HG03575 (cell line): Measurements from ENCODE around the gene NAPB.

ENCODE experiments used
- ATAC-seq: cut with Tn5 transposase; IDR thresholded peaks from one replicate; pipeline ENCODE4 v1.9.1; 2021; ENCODE audit not compliant: unreplicated experiment, insufficient number of reproducible peaks, low FRiP score; ENCODE audit errors: extremely low read depth

Gene NAPB

DNA sequence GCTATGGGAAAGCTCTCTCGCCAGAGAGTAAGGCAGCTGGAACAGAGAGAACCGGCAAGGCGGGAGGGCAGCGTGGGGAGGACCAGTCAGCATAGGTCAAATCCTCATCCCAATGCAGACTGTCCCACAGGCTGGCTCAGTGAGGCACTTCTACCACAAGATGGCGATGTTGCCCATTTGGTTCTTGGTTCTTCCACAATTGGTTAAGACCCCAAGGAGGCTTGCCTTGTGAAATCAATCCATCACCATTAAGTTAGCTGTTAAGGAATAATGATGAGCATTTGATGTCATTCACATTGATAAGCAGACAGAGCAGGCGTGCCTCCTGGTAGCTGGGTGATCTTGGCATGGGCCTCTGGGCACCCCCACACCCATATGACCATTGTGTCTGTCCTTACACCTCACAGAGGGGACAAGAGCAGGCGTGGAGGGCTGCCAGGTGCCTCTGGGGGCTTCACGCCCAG lies 20.6 kb upstream of the NAPB start:
- ATAC-seq, result no peak

DNA sequence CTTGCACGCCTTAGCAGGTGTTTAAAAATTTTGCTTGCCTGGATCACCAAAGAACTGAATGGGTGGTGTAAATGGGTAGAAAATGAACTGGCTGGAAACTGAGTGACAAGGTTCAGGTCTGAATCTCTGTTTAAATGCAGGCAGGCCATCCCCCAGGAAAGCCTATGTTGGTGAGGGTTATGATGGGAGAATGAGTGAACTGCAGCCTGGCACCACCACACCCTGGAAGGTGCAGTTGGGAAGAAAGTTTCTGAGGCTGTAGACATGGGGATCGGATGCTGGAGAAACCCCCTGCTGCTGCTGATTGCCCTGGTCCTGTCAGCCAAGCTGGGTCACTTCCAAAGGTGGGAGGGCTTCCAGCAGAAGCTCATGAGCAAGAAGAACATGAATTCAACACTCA lies 18.7 kb upstream of the NAPB start:
- no peak for ATAC-seq

DNA sequence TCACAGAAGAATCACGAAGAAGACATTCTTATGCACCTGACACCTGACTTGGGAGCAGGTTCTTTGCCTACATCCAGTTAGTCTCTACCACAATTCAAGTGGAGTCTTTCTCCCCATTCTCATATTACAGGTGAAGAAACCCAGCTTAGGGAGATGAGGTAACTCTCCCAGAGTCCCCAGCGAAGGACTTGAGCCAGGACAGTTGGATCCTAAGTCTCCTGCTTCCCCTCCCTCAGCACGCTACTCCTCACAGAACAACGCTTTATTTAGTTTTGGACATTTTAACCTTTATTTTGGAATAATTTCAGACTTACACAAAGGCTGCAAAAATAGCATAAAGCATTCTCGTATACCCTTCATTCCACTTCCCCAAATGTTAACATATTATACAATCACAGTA lies 17.4 kb upstream of the NAPB start:
- ATAC-seq, result no peak

DNA sequence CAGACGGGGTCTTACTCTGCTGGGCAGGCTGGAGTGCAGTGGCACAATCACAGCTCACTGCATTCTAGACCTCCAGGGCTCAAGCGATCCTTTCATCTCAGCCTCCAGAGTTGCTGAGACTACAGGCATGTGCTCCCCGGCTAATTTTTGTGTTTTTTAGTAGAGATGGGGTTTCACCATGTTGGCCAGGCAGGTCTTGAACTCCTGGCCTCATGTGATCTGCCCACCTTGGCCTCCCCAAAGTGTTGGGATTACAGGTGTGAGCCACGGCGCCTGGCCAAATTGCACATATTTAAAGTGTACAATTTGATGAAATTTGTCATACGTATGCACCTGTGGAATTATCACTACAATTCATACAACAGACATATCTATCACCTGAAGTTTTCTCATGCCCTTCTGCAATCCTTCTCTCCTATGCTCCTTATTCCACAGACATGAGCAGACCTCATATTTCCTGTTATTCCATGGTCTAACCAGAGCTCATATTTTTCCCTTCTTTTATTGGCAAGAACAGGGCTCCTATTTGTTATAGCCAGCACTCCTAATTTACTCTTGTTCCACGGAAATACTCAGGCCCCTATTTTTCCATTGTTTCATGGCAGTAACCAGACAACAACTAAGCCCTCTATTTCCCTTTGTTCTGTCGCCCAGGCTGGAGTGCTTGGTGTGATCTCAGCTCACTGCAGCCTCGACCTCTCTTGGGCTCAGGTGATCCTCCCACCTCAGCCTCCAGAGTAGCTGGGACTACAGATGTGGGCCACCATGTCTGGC lies 16.0 kb upstream of the NAPB start:
- ATAC-seq, result no peak

DNA sequence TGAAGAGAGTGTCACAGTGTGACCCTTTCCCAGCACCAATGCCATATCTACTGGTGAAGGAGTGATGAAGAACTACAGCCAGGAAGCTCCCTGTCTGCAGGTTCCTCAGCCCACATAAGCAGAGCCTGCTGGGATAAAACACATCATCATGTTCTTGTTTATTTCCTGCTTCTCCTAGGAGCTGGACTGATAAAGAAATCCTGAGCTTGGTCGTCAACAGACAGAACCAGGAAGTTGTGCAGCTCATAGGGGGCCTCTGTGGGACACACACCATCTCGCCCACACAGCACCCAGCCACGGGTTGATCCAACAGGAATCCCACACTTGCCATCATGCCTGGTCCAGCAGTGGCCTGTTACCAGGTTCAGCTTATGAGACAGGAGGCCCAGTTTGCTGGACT lies 15.4 kb upstream of the NAPB start:
- ATAC-seq, result no peak

DNA sequence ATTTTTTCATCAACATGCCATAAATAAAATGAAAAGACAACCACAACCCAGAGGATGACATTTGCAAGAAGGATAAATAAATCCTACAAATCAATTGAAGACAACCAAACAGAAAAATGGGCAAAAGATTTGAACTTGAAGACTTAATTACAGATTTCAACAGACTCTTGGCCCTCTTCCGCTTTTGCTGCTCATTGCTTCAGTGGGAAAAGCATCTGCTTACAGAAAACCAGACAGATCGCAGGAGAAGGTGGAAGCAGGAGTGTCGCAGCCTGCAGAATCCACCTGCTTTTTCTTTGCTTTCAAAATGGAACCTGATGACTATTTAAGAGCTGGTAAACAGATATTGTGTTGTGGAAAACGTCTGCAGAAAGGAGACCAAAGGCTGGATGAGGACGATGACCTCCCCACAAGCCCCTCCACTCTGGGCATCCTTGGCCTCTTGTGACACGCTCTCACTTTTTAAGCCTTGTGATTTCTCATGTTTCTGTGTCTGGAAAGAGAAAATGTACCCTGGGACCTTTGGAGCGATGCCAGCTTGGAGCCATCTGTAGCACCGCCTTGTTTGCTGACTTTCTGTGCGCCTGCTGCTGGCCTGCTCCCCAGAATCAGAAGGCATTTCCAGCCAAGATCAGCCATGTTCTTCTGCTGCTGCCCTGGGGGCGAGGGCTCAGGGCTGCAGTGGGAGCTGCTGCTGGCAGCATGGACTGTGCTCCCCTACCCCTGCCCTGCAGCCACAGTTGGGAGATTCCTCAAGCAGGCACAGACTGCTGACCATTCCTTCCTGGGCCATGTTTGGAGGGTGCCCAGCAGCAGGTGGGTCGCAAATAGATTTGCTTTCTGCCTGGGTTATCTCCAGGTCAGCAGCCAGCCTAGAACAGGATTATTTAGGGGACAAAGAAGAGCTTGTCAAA lies 14.6 kb upstream of the NAPB start:
- ATAC-seq, result no peak

DNA sequence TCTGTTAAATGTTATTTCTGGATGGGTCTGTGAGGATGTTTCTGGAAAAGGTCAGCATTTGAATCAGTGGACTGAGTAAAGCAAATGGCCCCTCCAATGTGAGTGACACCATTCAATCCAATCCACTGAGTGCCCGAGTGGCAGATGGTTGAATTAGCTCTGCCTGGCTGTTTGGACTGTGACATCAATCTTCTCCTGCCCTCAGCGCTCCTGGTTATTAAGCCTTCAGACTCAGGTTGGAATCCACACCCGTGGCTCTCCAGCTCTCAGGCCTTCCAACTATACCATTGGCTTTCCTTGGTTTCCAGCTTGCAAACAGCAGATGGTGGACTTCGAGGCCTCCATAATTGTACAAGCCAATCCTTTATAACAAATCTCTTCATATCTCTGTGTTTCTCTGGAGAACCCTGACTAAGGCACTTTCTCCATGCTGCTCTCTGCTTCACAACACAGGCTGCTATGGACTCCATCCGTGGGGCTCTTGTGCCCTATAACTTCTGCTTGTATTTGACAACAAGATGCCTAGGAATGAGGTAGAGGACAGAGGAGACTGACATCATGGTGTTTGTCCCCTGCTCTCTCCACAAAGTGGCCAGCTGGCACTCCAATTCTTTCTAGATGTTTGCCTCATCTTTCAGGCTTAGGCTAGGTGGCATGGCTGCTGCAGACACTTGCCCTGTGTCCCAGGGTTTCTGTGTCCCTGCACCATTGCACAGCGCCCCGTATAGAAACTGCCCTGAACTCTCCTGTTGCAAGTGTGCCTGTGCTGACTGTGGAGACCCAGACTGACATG lies 13.4 kb upstream of the NAPB start:
- no peak for ATAC-seq

DNA sequence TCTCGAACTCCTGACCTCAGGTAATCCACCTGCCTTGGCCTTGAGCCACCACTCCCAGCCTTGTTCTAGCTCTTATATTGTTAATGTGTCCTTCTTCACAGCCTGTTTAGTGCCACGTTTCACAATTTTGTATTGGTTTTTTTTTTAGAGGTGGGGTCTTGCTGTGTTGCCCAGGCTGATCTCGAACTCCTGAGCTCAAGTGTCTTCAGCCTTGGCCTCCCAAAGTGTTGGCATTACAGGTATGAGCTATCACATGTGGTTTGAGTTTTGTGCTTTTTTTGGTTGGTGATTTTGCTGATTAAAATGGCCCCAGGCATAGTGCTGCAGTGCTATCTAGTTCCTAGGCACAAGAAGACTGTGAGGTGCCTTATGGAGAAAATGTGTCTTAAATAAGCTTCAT lies 12.3 kb upstream of the NAPB start:
- no peak for ATAC-seq

DNA sequence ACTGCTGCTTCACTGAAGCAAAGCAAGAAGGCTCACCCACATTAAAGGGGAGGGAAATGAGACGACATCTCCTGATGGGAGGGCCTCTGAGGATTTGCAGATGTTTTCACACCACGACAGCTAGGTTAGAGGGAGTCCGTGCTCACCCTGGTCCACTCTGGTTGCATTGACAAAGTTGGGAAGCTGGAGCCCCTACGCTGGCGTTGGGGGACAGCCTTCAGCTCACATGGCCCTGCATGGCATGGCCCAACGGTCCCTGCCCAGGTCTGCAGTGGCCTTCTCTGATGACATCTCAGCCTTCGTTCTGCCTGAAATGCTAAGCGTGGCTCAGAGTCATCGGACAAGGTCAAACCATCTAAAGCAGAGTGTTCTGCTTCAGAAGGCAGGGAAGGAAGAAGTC lies 3.8 kb upstream of the NAPB start:
- no peak for ATAC-seq

DNA sequence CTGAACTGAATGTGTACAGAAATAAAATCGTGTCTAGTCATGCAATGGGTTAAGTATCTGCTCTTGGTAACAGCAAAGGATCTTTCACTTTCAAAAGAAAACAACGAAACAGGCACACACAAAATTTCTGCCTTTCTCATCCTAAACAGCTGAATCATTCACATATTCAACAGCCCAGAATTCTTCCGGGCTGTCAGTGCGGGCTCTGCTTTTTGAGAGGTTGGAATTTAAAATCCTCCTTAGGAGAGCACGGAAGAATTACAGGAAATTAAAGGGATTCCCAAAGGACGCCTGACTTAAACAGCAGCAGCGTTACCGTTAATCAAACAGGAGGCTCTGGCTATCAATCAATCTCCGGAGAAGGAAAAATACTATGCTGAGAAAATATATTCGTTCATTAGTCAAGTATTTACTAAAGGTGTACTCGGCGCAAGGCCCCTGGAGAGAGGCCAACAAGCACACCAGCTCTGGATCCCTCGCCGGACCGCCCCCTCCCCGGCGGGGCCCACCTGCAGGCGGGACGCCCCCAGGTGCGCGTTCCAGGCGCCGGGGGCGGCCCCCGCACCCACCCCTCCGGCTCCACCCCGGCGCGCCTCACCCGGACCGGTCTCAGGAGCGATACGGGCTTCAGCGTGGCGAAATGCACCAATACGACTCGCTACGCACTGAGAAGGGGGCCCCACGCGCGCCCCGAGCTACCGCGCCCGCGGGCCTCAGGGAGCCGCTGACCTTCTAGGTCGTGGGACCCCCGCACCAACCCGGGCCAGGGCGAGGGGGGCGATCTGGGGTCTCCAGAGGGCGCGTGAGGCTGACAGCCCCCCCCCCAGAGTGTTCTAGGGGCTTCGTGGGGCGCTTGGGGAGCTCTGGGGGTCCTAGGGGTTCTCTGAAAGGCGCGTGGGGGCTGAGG lies 1.0 kb downstream of the NAPB start:
- no peak for ATAC-seq

DNA sequence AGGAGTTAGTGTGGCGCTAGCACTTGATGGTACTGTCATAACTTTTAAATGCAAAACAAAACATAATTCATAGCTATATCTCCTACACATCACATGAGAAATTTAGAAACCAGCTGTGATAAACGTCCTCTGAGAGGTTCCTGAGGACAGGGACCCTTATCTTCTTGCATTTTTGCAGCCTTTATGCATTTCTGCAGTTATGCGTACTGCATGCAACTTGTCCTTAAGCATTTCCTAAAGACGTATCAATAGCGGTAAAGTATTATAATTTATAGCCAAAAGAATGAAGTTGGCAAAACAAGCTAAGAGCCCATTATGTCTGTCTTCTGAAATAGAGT lies 1.7 kb downstream of the NAPB start:
- ATAC-seq, result no peak

DNA sequence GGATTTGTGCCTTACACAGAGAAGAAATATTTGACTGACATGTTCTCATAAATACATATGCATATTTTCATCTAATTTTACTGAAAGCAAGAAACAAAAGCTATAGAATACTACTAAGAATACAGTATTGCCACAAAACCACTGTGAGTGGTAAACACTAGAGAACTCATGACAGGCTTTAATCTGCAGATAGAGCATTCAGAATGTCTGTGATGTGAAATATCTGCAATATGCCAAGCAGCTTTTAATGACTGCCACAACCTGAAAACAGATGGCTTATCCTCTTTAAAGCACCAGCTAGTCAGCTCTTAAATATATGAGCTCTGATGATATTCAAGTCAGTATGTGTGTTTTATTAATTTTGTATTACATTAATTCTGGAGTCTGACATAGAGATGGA lies 3.4 kb downstream of the NAPB start:
- no peak for ATAC-seq

DNA sequence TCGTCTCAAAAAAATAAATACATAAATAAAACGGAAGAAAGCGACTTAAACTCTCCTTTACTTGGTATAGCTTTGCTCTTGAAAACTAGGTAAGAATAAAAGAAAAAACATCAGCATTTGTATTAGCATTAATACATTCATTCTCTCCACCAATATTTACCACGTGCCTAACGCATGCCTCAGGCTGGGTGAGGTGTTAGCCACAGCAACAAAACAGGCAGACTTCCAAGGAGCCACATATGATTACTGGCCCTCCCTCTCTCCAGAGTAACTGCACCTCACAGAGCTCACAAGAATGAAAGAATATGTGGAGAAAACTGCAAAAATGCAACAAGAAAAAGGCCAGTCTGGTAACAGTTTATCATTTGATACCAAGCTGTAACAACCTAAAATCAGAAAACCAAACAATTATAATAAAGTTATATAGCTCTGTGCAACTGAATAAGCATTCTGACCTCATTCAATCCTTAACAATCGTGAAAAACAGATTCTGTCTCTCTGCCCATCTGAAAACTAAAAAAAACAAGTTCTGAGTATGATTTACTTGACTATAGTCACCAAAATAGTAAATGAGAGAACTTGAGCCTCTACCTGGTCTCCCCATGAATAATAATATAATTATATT lies 5.2 kb downstream of the NAPB start:
- ATAC-seq, result no peak

DNA sequence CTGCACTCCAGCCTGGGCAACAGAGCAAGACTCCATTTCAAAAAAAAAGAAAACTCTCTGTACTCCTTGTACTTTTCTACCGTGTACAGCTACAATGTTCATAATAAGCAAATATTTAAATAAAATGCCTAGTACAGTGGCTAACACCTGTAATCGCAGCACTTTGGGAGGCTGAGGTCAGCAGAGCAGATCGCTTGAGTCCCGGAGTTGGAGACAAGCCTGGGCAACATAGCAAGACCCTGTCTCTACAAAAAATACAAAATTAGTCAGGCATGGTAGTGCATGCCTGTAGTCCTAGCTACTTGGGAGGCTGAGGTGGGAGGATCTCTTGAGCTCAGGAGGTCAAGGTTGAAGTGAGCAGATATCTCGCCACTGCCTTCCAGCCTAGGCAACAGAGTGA lies 5.7 kb downstream of the NAPB start:
- no peak for ATAC-seq

DNA sequence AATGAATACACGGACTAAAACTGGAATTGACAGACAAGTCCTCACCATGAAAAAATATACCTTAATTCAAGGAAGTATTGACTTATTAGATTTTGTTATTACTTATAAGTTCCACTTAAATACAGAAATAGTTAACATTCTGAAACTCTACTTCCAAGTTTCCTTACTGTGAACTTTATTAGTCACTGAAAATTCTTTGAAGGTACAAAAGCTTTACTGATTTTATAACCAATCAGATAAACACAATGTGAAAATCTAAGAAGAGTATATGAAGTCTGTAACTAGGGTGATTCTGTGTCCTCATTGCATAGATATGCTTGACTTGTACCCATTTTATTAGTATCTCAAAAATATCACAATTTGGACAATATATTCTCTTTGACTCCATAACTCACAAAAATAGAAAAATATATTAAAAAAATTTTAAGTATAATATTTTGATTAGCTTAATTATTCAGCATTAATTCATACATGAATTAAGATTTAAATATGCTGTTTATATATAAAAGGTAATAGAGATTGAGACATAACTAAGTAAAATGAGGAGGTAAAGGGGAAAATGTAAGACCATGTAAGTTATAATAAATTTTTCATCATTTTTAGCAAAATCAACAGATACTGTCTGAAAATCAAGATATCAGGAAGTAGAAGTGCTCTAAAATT lies 6.6 kb downstream of the NAPB start:
- no peak for ATAC-seq

DNA sequence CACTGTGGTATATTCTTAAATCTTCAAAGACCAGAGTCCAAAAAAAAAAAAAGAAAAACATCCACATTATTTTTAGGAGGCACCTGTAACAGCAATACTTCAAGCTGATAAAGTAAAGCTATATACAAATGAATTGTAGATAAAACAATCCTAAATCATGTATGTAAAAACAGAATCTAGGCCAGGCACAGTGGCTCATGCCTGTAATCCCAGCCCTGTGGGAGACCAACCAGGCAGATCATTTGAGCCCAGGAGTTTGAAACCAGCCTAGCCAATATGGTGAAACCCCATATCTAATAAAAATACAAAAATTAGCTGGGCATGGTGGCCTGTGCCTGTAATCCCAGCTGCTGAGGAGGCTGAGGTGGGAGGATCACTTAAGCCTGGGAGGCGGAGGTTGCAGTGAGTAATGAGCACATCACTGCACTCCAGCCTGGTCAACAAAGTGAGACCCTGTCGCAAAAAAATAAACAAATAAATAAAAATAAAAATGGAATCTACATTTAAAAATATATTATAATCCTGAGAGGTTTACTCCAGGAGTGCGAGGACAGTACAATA lies 7.3 kb downstream of the NAPB start:
- ATAC-seq, result no peak

DNA sequence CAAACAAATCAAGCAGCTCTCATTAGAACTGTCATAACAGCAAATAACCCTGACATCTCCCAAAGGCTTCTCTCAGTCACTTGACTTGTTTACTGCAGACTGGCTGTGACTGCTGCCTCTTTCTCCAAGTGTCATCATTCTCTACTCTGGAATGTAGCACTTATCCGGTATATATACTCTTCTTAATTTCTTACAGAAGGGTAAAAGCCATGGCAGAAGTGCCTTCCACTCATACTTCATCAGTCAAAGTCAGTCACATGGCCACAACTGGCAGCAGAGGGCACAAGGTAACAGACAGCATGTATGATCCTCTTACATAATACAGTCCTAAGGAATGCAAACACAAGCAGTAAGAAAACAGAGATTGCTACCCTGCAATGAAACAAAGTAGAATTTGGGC lies 9.3 kb downstream of the NAPB start:
- ATAC-seq, result no peak
